Activated CD4-positive, CD25-positive, alpha-beta regulatory T cell treated with anti-CD3 and anti-CD28 coated beads, Interleukin-2, amount 50 U/mL, for 16 hours (primary cell): ENCODE results near the gene ZNF787.

Experiments
- DNase-seq: peaks from one replicate; pipeline ENCODE4 v3.0.0-alpha.2; 2020; ENCODE audit warnings: low read depth, low spot score

ZNF787 gene

DNA sequence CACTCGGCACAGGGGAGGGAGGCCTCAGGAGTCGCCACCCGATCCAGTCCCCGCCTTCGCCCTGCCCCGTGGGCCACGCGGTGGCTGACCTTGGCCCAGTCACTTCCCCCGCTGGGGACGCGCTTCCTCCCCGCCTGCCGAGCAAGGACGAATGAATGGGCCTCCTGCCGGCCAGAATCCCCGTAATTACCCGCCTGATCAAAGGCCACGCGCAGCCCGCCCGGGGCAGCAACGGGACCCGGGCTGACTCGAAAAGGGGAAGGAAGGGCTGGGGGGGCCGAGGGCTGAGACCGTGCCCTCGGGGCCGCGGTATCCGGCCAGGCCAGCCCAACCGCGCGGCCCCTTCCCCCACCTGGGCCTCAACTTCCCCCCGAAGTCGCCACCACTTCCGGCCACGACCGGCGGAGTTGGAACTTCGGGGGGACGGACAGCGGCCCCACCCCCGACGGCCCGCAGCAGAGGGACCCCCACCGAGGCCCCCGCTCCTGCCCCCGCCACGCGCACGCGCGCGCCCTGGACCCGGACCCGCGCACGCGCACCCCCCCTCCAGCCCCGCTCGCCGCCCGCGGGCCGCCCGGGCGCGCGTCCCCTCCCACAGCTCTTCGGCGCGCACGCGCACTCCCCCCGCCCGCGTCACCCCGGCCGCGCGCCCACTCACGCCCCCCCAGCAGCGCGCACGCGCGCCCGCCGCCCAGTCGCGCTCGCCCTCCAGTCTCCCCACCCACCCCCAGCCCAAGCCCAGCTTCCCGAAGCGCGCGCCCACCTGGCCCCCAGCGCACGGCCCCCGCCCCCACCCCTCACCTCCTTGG lies 520 bp downstream of the ZNF787 start:
- DNase-seq = peak; percentile 54

DNA sequence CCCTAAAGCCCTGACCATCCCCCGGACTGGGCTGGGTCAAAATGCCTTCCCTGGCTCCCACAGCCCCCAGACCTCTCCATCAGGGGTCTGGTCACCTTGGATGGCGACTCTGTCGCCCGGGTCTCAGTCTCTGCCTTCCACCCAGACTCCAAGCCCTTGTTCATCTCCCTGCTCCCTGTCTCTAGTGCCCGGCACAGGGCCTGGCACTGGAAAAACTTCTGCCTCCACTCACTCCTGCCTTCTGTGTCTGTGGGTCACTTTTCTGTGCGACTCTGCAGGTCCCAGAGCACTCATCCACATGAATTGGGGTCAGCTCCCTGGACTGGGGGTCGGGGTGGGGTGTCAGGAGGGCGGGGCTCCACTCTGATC lies 1.1 kb downstream of the ZNF787 start:
- no peak for DNase-seq

DNA sequence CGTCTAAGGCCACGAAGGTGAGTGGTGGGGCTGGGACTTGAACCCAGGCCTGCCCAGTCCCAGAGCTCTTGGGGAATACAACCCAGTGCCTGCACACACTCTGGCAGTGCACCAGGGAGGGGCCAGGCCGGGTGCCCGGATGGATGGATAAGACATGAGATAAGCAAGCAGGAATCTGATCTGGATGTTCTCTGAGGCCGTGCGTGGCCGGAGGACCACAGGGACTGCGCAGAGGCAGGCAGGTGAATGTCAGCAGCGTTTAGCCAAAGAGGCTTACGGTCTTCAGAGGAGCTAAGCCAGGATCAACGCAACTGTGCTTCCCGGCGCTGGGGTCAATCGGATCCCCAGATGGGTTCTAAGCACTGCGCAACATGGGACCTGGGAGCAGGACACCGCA lies 1.5 kb downstream of the ZNF787 start:
- no peak for DNase-seq

DNA sequence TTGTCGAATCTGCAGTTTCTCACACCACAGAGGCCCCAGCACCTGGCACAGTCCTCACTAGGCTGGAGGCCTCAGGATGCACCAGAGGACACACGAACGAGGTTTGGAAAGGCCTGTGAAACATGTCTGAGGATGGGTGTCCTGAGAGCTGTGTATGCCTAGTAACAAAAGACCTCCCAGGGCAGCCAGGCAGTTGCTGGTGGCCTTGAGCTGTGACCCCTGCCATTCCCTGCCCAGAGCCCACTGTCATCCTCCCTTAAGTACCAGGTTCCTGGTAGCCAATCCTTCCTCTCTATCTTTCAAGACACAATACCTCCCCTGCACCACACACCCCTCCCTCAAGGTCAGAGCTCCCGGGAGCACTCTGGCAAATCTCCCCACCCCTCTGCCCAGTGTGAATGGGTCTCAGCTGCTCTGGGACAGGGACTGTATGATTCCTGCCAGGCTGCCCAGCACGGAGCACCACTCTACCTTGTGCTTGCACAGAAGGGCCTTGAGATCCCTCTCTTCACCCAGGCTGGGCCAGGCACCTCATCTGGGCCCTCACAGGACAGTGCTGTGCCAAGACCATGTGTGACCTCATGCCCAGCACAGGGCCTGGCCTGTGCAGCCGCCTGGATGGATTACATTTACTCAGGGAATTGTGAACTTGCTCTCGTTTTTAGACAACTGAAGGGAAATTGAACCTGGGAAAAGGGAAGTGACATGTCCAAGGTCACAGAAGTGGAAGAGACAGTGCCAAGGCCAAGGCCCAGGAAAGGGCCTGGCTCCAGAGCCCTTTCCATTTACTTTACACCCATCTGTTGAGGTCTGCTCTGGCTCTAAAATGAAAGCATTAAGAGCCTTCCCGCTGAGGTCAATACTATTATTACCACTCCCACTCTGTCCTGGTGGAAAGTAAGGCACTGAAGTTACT lies 2.2 kb downstream of the ZNF787 start:
- DNase-seq = no peak

DNA sequence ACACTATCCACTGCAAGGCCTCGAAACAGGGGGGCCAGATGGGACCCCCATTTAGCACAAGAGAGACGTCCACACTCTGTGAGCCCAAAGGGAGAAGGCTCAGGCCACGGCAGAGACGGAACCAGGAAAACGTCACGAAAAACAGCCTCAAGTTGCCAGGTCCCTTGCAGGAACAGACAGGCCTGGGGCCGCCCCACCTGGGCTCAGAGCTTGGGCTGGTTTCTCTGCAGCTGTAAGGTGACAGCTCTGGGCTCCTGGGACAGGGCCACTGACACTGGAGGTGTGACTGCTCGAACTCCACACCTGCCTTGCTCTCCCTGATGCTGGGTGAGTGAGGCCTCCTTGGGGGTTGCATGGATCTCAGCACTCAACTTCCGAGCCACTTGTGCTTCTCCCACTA lies 3.2 kb downstream of the ZNF787 start:
- DNase-seq = no peak

DNA sequence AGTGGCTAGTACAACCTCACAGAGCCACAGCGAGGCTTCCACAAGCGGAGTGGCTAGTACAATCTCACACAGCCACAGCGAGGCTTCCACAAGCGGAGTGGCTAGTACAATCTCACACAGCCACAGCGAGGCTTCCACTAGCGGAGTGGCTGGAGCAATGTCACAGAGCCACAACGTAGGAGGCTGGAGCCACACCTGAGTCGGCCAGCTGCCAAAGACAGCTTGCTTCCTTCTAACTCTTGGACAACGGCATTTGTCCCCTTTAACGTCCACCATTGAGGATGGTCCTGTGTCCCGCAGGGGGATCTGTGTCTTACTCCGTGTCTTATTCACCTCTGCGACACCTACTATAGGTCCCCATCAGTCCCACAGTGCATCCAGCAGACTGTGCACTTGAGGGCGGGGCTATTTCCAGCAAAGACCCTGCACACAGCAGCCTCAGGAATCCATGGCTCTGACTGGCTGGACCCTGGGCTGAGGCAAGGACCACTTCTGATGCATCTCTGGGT lies 3.7 kb downstream of the ZNF787 start:
- DNase-seq = no peak

DNA sequence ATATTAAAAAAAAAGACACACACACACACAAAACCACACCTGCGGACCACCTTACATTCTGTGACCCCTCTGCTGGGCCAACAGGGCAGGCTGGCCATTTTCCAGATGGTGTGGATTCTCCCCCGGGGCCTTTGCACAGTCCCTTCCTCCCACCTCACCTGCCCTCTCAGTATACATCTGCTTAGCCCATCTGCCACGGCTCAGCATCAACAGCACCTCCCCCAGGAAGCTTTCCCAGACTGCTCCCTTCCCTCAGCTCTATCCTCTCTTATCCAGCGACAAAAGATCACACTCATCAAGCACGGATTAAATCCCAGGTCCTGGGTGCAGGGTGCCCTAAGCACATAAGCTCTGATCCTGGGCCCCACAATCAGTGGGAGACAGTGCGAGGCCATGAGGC lies 4.5 kb downstream of the ZNF787 start:
- no peak for DNase-seq

DNA sequence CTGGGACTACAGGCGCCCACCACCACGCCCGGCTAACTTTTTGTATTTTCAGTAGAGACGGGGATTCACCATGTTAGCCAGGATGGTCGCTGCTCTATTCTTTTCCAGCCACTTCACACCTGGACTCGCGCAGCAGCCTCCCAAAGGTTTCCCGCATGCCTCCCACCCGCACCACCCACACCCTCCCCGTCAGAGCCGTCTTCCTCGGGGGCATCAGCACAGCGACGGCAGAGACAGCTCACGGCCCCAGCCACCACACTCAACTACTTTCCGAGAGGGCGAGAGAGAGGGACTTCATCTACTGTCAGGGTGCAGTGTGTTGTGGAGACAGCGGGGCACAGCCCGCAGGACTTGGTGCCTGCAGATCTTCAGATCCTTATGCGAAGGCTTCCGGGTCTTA lies 5.6 kb downstream of the ZNF787 start:
- no peak for DNase-seq

DNA sequence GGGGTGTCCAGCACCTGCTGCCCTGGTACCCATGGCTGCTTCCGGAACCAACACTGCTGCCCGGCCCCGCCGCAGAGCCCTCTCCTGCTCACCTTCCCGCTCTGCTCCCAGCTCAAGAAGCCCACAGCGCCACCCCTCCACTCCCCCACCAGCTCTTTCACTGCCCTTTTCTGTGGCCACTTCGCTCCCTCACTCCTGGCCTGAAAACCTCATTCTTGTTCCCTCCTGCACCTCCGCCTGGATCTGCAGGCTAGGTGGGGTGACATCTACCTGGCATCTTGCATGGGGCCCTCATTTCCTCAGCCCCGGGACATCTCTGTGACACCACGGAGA lies 6.4 kb downstream of the ZNF787 start:
- DNase-seq = no peak

DNA sequence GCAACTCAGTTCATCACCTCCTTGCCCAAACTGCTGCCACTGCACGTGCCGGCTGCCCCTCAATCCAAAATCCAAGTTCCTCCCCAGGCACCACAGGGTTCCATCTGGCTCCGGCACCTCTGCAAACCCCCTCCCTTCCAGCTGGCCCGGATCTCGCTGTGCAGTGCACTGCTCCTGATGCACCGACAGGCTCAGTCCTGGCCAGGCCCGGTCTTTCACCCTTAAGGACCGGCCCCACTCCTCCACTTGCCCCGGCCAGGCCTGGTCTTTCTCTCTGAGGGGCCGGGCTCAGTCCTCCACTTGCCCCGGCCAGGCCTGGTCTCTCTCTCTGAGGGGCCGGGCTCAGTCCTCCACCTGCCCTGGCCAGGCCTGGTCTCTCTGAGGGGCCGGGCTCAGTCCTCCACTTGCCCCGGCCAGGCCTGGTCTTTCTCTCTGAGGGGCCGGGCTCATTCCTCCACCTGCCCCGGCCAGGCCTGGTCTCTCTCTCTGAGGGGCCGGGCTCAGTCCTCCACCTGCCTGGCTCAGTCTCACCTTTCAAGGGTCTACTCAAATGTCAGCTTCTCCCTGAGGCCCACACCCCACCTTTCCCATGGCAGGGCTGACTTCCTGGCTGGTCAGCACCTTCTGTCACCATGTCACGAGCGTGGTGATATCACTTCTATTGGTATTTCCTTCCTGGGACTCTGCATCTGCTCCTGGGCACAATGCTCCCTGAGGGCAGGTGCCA lies 6.9 kb downstream of the ZNF787 start:
- DNase-seq = no peak

DNA sequence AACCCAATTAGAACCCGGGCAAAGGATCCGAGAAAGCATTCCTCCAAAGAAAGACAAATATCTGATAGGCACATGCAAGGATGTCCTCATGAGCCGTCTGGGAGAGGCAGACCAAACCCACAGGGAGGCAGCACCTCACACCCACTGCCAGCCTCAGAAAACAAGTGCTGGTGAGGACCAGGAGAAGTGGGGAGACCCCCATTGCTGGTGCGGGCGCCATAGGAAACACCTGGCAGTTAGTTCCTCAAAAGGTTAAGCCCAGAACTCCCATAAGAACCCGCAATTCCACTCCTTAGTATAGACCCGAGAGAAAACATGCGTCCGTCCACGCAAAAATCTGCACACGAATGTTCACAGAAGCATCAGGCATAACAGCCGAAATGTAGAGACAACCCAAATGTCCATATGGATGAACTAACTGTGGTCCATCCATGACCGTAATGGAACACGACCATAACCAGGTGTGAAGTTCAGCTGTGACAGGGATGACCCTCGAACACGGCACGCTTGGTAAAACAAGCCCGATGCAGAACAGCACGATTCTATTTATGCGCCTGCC lies 7.9 kb downstream of the ZNF787 start:
- no peak for DNase-seq

DNA sequence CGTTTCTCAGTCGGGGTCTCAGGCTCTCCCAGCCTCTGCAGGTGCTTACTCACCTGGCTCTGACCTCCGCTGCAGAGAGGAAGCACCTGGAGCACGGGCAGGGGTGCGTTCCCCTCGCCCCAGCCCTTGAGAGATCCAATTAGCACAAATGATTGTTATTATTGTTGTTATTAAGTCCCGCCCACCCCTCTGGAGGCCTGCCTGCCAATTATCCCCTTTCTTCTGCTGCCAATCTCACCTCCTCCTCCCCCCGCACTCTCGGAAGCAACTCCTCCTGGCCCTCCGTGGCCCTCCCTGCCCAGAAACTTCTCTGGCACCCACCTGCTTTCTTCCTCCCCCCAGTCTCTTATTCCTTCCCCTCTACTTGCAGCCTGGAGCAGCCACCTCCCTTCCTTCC lies 8.8 kb downstream of the ZNF787 start:
- no peak for DNase-seq

DNA sequence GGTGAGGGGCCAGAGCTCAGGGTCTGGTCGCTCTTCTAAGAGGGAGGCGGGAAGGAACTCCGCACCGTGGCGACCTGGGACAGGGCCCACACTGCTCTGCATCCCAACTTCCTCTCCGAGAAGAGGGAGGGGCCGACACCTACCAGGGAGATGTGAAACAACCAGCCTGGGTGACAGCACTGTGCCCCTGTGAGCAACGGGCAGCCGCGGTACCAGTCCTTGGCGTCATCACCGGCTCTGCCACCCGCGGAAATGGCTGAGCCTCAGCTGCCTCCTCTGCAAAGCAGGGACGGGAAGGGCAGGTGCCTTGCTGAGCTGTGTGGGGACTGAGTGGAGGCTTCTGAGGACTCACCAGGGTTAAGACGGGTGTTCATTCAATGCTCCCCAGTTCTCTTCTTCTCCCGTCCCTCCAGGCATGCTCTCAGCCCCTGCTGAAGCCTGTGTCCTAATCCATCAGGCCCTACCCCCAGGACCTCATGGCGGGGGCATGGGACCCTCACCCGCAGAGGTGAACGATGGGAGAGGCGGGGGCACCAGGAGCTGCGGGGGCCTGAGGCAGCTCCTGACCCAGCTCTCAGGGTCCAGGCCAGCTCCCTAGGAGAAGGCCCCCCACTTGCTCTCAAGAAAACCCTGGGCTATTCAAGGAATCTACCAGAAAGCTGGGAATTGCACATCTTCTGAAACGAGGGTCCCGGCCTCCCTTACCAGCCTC lies 9.3 kb downstream of the ZNF787 start:
- no peak for DNase-seq

DNA sequence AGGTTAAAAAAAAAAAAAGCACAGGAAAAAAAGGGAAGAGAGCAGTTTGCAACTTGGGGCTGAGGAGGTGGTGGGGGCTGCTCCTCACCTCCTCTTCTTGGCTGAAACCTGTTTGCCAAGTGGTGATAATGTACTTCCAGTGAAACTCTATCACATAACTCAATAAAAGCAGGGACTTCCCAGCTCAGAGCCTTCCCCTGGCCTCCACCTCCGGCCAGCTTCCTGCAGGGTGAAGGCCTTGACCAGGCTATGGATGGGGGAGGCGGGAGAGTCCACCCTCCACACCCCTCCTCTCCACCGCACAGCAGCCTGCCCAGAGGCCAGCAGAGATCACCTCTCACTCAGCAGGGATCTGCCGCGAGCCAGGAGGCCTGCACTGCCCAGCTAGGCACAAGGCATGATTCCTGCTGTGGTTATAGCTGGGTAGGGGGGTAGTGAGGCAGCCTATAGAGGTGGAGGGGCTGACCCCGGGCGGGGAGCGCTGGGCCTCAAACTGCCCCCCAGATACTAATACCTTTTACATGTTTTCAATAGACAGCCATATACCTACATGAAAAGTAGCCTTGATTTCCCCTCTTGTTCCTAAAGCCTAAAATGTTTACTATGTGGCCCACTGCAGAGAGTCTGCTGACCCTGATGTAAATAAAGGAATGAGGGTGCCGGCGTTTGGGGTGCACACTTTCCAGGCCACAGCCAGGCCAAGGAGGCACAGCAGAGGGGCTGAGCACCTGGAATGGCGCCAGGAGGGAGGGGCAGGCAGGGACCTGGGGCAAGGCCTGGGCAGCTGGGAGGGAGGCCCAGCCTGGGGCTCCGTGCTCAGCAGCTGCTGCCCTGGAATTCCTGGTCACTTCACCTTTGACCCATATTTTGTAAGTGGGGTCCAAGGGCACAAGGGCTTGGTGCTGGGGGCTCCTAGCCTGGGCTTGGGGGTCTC lies 10.3 kb downstream of the ZNF787 start:
- no peak for DNase-seq

DNA sequence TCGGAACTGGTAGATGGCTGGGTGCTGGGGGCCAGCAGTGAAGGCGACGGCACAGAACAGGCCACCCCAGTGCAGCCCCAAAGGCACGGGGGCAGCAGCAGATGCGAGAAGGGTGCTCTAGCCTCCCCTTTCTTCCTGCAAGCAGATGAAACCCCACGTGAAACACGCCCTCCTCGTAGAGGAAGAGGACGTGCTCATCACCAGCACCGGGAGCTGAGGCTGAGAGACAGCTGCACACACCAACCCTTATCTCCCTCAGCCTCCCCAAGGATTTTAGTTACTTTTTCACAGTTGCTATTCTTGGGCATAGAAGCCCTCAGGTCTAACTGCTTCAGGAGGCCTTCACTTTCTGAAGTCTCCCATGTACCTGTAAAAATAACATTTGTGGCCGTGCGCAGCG lies 11.9 kb downstream of the ZNF787 start:
- no peak for DNase-seq

DNA sequence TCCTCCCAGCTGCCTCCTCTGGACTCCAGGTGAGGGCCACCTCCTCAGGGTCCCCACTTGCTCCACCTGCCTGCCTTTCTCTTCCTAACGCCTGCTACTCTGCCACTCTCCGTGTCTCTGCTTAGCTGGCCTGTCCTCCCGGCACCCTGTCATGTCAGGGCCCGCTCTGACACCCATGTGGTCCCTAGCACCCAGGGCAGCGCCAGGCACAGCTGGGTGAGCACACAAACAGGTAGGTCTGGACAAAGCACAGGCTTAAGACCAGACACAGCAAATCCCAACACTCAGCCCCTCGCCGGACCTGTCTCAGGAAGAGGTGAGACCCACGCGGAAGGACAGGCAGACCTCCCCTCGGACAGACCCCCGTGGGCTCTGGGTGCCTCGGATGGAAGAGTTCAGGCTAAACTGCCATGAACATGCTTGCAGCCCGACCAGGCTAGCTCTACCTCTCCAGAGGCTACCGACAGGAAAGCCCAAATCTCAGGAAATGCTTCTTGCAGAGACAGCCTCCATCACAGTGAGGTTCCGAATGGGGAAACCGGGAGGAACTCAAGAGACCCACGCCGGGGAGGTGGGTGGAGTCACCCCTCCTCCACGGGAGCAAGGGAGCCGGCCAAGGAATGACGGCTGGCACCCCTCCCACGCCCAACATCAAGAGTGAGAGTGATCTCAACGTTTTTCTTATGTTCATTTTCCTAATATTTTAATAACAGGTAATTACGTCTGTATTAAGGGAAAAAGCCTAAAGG lies 12.5 kb downstream of the ZNF787 start:
- DNase-seq = no peak

DNA sequence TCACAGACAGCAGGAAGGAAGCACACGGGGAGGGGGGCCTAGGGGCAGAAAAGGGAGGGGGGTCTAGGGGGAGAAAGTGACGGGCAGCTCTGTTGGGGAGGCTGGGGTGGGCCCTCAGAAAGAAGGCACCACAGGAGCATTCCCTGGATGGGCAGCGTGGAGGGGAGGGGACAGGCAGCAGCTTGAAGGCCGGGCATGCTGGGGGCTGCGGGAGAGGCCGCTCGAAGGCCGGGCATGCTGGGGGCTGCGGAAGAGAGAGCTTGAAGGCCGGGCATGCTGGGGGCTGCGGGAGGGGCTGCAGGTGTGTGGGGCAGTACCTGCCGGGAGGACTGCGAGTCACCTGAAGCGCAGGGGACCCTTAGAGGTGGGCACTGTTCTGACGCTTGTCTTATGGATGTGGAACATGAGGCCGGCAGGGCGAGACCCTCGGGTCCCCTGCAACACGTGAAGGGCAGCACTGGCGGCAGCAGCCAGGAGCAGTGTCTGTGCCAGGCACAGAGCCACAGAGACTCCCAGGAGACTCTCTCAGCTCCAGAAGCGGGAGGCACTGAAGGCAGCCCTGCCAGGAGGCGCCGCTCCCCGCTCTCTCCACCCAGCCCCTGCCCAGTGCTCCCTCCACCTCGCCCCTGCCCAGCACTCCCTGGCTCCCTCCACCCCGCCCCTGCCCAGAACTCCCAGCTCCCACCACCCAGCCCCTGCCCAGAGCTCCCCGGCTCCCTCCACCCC lies 13.3 kb downstream of the ZNF787 start:
- no peak for DNase-seq

DNA sequence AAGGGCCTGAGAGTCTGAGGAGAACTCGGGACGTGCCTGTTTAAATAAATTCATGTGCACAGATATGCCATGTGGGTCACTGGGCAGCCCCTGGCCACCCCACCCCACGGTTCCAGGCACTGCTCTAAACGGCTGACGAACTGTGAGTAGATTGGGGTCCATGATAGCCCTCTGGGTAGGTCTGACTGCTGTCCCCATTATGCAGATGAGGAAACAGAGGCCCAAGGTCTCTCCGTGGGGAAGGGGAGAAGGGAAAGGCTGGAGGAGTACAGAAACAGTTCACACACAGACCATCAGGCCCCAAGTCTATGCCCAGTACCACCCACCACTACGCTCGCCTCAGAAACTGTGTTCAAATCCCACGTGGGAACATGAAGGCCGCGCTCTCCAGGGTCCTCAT lies 14.1 kb downstream of the ZNF787 start:
- no peak for DNase-seq

DNA sequence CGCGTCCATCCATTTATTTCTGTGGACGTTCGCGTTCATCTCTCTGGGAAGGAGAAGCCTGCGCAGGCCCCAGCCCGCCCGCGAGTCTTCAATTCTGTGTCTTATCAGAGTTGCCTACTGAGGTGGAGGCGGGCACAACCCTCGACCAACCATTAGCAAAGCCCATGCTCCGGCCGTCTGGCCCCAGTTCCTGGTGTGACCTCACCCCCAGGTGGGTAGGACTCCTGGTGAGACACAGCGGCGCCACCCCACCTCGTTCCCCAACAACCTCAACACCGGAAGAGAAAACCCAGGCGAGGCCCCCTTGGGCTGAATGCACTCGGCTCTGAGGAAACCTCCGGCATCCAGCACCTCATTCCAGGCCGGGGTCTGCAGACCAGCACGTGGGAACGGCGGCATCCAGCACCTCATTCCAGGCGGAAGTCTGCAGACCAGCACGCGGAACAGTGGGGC lies 14.7 kb downstream of the ZNF787 start:
- no peak for DNase-seq
